Adrenal gland (tissue), 12 donors: ENCODE data around the gene ZWINT. TPM values are rescaled to one million over a fixed set of nuclear protein-coding genes. Genes with fewer than 3 reads are reported as not detected.

Source experiments
- DNase-seq, 7 donors: peaks; one replicate each; pipeline ENCODE4 v3.0.0-alpha.2; 2019 to 2020
- H3K27ac ChIP-seq, 5 donors: fragments of 200-600 bp; sonication (generic) in 4 of 5; 1 replicate in 3 of 5; 2 replicates in 2 of 5; pipeline versions ENCODE4 v1.5.1 to v1.8.0; 2016 to 2020; ENCODE audit warnings: mild to moderate bottlenecking in 1 of 5
- H3K27me3 ChIP-seq: fragments of 200-600 bp; 2 replicates; pipeline ENCODE4 v1.8.0; 2021
- H3K36me3 ChIP-seq, 2 donors: fragments of 200-600 bp; replicated peaks in 1 of 2; 1 replicate in 1 of 2; 2 replicates in 1 of 2; pipeline versions ENCODE4 v1.5.1 to v1.8.0; 2018 to 2022
- H3K4me1 ChIP-seq, 2 donors: fragments of 200-600 bp; replicated peaks in 1 of 2; 1 replicate in 1 of 2; 2 replicates in 1 of 2; pipeline versions ENCODE4 v1.5.1 to v1.8.0; 2018 to 2021
- H3K4me3 ChIP-seq, 4 donors: fragments of 200-600 bp; sonication (generic) in 3 of 4; one replicate each; pipeline ENCODE4 v1.5.1; 2016 to 2018
- H3K9me3 ChIP-seq, 3 donors: fragments of 200-600 bp; sonication (generic) in 1 of 3; replicated peaks in 1 of 3; 1 replicate in 2 of 3; 2 replicates in 1 of 3; pipeline versions ENCODE4 v1.5.1 to v1.8.0; 2016 to 2021
- POLR2A ChIP-seq, 2 donors: fragments of 450-650 bp; IDR thresholded peaks; one replicate each; pipeline ENCODE4 v1.6.1; 2017; ENCODE audit warnings: antibody characterized with exemption in 2 of 2, mild to moderate bottlenecking in 2 of 2, moderate library complexity in 1 of 2
- WGBS, 4 donors: extraction: QIAGEN DNeasy Blood & Tissue Kit in 2 of 4; methylation state at CpG; one replicate each; pipeline versions ENCODE4 v1.1.5 to v1.1.7; 2013 to 2017; 5-methylcytosine and 5-hydroxymethylcytosine counted together
- intact Hi-C, 2 donors: fragments of 100-400 bp; cut with DNase I; formaldehyde crosslinking; loops; one replicate each; pipeline versions ENCODE4 v1.14.1 to v1.15.0; 2022 to 2023
- polyA plus RNA-seq, 3 donors: library from polyadenylated mRNA; stranded (reverse); fragments of 200-250 nt in 2 of 3; fragments of 350-450 nt in 1 of 3; fragmentation: Illumina TruSeq in 1 of 3; extraction: RNeasy Lipid Tissue Mini Kit (QIAGEN cat#74804) in 1 of 3; gene quantifications; one replicate each; pipeline ENCODE4 v1.2.3, GENCODE V29; 2013 to 2014
- total RNA-seq, 9 donors: library from RNA; depleted of rRNA in 4 of 9; stranded (reverse); fragments of >200 nt in 4 of 9; fragments of 120-200 nt in 1 of 9; fragmentation: NEBNext Ultra II Directional in 1 of 9; extraction: Animal tissue kit (Norgen Biotek cat#: 25700) in 1 of 9; gene quantifications; one replicate each; pipeline versions ENCODE4 v1.1.0 to v1.2.4, GENCODE V29; 2013 to 2023
- TF ChIP-seq, protein P1 (sequence below), 6 experiments: fragments of 450-650 bp in 4 of 6; fragments of 200-600 bp in 2 of 6; sonication (generic) in 1 of 6; IDR thresholded peaks; 1 replicate in 5 of 6; 2 replicates in 1 of 6; pipeline versions ENCODE4 v1.5.1 to v1.8.0; 2016 to 2021; ENCODE audit warnings: antibody characterized with exemption in 6 of 6, mild to moderate bottlenecking in 2 of 6, moderate library complexity in 1 of 6
- donor health status: healthy with polysubstance abuse.
- donor health status: Bipolar disorder and iron deficiency.
- donor health status: DM: yes; HTN: yes; CAD: no.
- donor health status: DM: no; HTN: no; CAD: no.
- donor health status: DM: no; HTN: no; CAD: no.
- donor health status: DM: yes; HTN: yes; CAD: no.

The ZWINT gene
- total and polyA plus RNA-seq, 12 donors, result 2.6 to 34.1 (median 4.0) TPM

DNA sequence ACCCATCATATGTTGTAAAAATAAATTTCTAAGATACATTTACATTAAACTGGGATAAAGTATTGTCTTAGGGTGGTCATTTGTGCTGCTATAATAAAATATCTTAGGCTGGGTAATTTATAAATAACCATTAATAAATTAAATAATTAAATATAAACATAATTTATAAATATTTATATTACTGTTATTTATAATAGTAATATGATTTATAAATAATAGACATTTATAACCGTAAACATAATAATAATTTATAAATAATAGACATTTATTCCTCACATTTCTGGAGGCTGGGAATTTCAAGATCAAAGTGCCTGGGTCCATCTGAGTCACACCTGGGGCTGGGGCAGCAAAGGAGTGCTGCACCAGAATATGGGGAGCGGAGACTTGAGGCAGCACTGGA lies 31.1 kb downstream of the ZWINT start:
- TF ChIP-seq, protein P1, sequence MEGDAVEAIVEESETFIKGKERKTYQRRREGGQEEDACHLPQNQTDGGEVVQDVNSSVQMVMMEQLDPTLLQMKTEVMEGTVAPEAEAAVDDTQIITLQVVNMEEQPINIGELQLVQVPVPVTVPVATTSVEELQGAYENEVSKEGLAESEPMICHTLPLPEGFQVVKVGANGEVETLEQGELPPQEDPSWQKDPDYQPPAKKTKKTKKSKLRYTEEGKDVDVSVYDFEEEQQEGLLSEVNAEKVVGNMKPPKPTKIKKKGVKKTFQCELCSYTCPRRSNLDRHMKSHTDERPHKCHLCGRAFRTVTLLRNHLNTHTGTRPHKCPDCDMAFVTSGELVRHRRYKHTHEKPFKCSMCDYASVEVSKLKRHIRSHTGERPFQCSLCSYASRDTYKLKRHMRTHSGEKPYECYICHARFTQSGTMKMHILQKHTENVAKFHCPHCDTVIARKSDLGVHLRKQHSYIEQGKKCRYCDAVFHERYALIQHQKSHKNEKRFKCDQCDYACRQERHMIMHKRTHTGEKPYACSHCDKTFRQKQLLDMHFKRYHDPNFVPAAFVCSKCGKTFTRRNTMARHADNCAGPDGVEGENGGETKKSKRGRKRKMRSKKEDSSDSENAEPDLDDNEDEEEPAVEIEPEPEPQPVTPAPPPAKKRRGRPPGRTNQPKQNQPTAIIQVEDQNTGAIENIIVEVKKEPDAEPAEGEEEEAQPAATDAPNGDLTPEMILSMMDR (IDR thresholded peaks at IDR 0.05), result no peak
- no peak for TF ChIP-seq POLR2A (IDR thresholded peaks at IDR 0.05)
- no peaks in the 10 kb centered on the region for H3K9me3 ChIP-seq
- intact Hi-C loops, result loop anchor here in 1 of 2 donors (10.0 kb wide), 1 partner anchor 1305 kb away; no protein-coding TSS in a partner anchor
- no peak for DNase-seq
- WGBS, 4 donors, result 83 to 96% (median 91%) methylated on average over 2 of the region's 2 CpGs
- H3K27me3 ChIP-seq, result no peaks in the 10 kb centered on the region
- no peak overlapping the region for H3K27ac ChIP-seq
- no peak overlapping the region for H3K4me3 ChIP-seq
- no peaks in the 10 kb centered on the region for H3K4me1 ChIP-seq
- no peaks in the 10 kb centered on the region for H3K36me3 ChIP-seq

DNA sequence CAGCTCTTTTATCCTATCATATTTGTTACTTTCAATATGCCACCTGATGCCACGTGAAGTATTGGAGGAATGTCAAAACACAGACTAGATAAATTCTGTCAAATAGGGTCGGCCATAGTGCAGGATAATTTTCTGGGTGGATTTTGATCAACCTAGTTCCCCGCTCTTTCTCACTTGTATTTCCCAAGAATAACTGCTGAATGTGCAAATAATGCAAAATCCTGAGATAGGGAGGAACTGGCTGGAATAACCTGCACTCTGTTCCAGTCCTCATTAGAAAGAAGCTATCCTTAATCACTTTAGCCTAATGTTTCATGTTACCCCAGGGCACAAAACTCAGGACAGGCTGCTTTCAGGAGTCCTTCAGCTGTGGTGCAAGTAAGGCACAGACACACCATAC lies 33.9 kb downstream of the ZWINT start:
- TF ChIP-seq, protein P1 (IDR thresholded peaks at IDR 0.05), result no peak
- H3K9me3 ChIP-seq, result no peaks in the 10 kb centered on the region
- no peaks in the 10 kb centered on the region for H3K27me3 ChIP-seq
- 65 to 77% (median 73%) methylated on average over 3 of the region's 3 CpGs for WGBS, 4 donors
- H3K27ac ChIP-seq, result no peak overlapping the region
- no peaks in the 10 kb centered on the region for H3K4me1 ChIP-seq
- no peak overlapping the region for H3K4me3 ChIP-seq
- H3K36me3 ChIP-seq, result no peaks in the 10 kb centered on the region
- DNase-seq, result no peak
- intact Hi-C loops, result no loop called here

DNA sequence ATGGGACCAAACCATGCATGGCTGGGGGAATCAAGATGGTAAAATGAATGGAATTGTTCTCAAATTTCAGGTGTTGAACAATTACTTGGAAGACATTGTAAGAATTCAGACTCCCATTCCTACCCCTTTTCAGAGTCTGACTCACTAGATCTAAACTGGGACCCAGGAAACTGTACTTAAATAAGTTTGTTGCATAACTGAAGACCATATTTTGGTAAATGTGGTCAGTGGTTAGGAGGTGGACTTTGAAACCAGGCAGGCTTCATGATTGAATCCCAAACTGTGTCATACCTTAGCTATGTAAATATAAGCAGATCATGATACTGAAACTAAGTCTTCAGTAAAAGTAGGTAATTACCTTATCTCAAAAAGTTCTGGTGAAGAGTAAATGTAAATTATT lies 41.7 kb downstream of the ZWINT start:
- Histone ChIP-seq H3K36me3 (no peaks in the 10 kb centered on the region), H3K9me3 (no peaks in the 10 kb centered on the region), H3K4me3 (no peak overlapping the region), H3K27ac (no peak overlapping the region), H3K4me1 (no peaks in the 10 kb centered on the region), H3K27me3 (no peaks in the 10 kb centered on the region)
- intact Hi-C loops, result loop anchor here in 1 of 2 donors (5.0 kb wide), 1 partner anchor 88 kb away; no protein-coding TSS in a partner anchor
- no peak for DNase-seq
- no peak for TF ChIP-seq POLR2A (IDR thresholded peaks at IDR 0.05)
- TF ChIP-seq, protein P1 (IDR thresholded peaks at IDR 0.05), result no peak

DNA sequence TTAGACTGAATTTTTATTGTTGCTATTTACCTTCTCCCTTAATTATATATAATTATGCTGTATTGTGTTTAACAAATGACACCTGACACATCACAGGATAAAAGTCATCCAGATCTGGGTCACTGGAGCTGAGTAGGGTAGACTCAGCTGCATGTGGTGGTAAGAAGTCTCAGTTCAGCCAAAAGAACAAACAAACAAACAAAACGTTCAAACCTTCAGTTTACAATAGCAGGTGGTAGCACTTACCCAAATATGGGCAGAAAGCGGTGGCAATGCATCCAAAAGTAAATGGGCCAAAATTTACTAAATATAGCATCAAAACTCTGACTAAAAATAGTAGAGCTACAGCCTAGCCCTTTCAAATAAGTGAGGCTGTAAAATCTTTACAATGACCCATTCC lies 42.2 kb downstream of the ZWINT start:
- intact Hi-C loops, result loop anchor here in 1 of 2 donors (5.0 kb wide), 1 partner anchor 88 kb away; no protein-coding TSS in a partner anchor
- 56 to 69% (median 62%) methylated on average over 2 of the region's 2 CpGs for WGBS, 4 donors
- TF ChIP-seq, protein P1 (IDR thresholded peaks at IDR 0.05), result no peak
- no peak for TF ChIP-seq POLR2A (IDR thresholded peaks at IDR 0.05)
- H3K27ac ChIP-seq, result no peak overlapping the region
- DNase-seq, result no peak
- H3K27me3 ChIP-seq, result no peaks in the 10 kb centered on the region
- H3K4me1 ChIP-seq, result no peaks in the 10 kb centered on the region
- no peaks in the 10 kb centered on the region for H3K36me3 ChIP-seq
- H3K4me3 ChIP-seq, result no peak overlapping the region
- no peaks in the 10 kb centered on the region for H3K9me3 ChIP-seq
